HFF-Myc (cell line): ENCODE data around the gene C13orf46.

Experiments used
- DNase-seq: peaks from one replicate; pipeline ENCODE4 v3.0.0-alpha.2; 2011; ENCODE audit warnings: low read depth; ENCODE audit errors: extremely low read depth
- H3K4me3 ChIP-seq: replicated peaks from 2 replicates; pipeline ENCODE4 v1.5.1; 2011; ENCODE audit warnings: low read depth, mild to moderate bottlenecking, control low read depth, low read length
- CTCF ChIP-seq: IDR thresholded peaks from 2 replicates; pipeline ENCODE4 v1.5.1; 2012; ENCODE audit warnings: mild to moderate bottlenecking, low read depth, low read length, control low read depth; ENCODE audit errors: missing control alignments

C13orf46 gene

GRCh38 chr13:114002771-114003321 is 29.0 kb upstream of the C13orf46 start:
- no peak overlapping the region for H3K4me3 ChIP-seq
- DNase-seq = no peak
- no peak for TF ChIP-seq CTCF

GRCh38 chr13:114002009-114002544 is 28.2 kb upstream of the C13orf46 start:
- no peak for DNase-seq
- no peak for TF ChIP-seq CTCF
- no peak overlapping the region for H3K4me3 ChIP-seq

GRCh38 chr13:114001331-114002008 is 27.6 kb upstream of the C13orf46 start:
- TF ChIP-seq CTCF = no peak
- no peak overlapping the region for H3K4me3 ChIP-seq
- no peak for DNase-seq

GRCh38 chr13:114000151-114001040 is 26.5 kb upstream of the C13orf46 start:
- H3K4me3 ChIP-seq = no peak overlapping the region
- DNase-seq = no peak
- TF ChIP-seq CTCF = no peak

GRCh38 chr13:113999618-113999910 is 25.7 kb upstream of the C13orf46 start:
- no peak for DNase-seq
- no peak for TF ChIP-seq CTCF

GRCh38 chr13:113998781-113999617 is 25.1 kb upstream of the C13orf46 start:
- TF ChIP-seq CTCF = no peak
- no peak for DNase-seq
- H3K4me3 ChIP-seq = no peak overlapping the region

More at GRCh38 chr13:113999618-113999910, 25.7 kb upstream of the C13orf46 start:
- H3K4me3 ChIP-seq = no peak overlapping the region
